NK-92 (cell line): ENCODE data around the gene PPM1H.
"Not testable (repeated sequence)": the region's sequence is repeated elsewhere in the genome, so short reads cannot be mapped to it uniquely, and the experiment has no call there.

Experiments used
- DNase-seq: peaks from one replicate; lab custom pipeline; 2025; ENCODE audit not compliant: unreplicated experiment; lab: John Stamatoyannopoulos, UW

Gene PPM1H

GRCh38 chr12:62693376-62694050, 241.4 kb downstream of the PPM1H start:
- no peak for DNase-seq

- no peak for DNase-seq
Observed at GRCh38 chr12:62692884-62693283, 242.1 kb downstream of the PPM1H start.

GRCh38 chr12:62691309-62691708, 243.6 kb downstream of the PPM1H start:
- DNase-seq, result no peak

- no peak for DNase-seq
Observed at GRCh38 chr12:62689042-62689839, 245.7 kb downstream of the PPM1H start.

GRCh38 chr12:62686938-62687337, 248.0 kb downstream of the PPM1H start:
- DNase-seq, result no peak

GRCh38 chr12:62684570-62685295, 250.2 kb downstream of the PPM1H start:
- no peak for DNase-seq

GRCh38 chr12:62683776-62684569, 251.0 kb downstream of the PPM1H start:
- DNase-seq, result no peak

- no peak for DNase-seq
Observed at GRCh38 chr12:62681306-62681705, 253.6 kb downstream of the PPM1H start.

- no peak for DNase-seq
Observed at GRCh38 chr12:62679608-62680007, 255.3 kb downstream of the PPM1H start.

- DNase-seq, result no peak
Observed at GRCh38 chr12:62677355-62677754, 257.6 kb downstream of the PPM1H start.

GRCh38 chr12:62676521-62677307, 258.2 kb downstream of the PPM1H start:
- DNase-seq, result no peak

GRCh38 chr12:62673028-62673815, 261.7 kb downstream of the PPM1H start:
- DNase-seq, result no peak

- DNase-seq, result no peak
Observed at GRCh38 chr12:62670986-62671720, 263.8 kb downstream of the PPM1H start.

- DNase-seq, result no peak
Observed at GRCh38 chr12:62668782-62669181, 266.2 kb downstream of the PPM1H start.

GRCh38 chr12:62664951-62665350, 270.0 kb downstream of the PPM1H start:
- DNase-seq, result not testable (repeated sequence)

GRCh38 chr12:62660756-62661155, 274.2 kb downstream of the PPM1H start:
- DNase-seq, result no peak

GRCh38 chr12:62659453-62660295, 275.3 kb downstream of the PPM1H start:
- no peak for DNase-seq

GRCh38 chr12:62658910-62659309, 276.0 kb downstream of the PPM1H start:
- no peak for DNase-seq
